H1 (cell line): ENCODE measurements around the gene PPP1R15B. TPM values are rescaled to one million over a fixed set of nuclear protein-coding genes. Genes with fewer than 3 reads are reported as not detected.

ENCODE experiments used
- ASH2L ChIP-seq: fragments of 200-600, 300-600 bp; sonication (generic); IDR thresholded peaks from one replicate; pipeline ENCODE4 v1.7.1; 2017; ENCODE audit warnings: low read length
- CBX5 ChIP-seq: fragments of 300-800, 300-1000 bp; sonication (generic); IDR thresholded peaks from 2 replicates; pipeline ENCODE4 v1.7.1; 2016; ENCODE audit warnings: antibody characterized with exemption, low read length, low read depth
- CTCF ChIP-seq, 3 experiments: IDR thresholded peaks; 1 replicate in 2 of 3; 2 replicates in 1 of 3; pipeline versions ENCODE4 v1.5.1 to v1.6.1; 2011; ENCODE audit warnings: low read length in 3 of 3, mild to moderate bottlenecking in 3 of 3, inconsistent platforms in 2 of 3, low read depth in 1 of 3, moderate library complexity in 1 of 3; ENCODE audit not compliant: insufficient read depth in 1 of 3; ENCODE audit errors: control extremely low read depth in 1 of 3
- SAP30 ChIP-seq: fragments of 300-600 bp; sonication (generic); IDR thresholded peaks from 2 replicates; pipeline ENCODE4 v1.7.1; 2012; ENCODE audit warnings: low read length, moderate library complexity, mild to moderate bottlenecking, inconsistent platforms; ENCODE audit not compliant: insufficient read depth, insufficient replicate concordance
- SRF ChIP-seq: IDR thresholded peaks from 2 replicates; pipeline ENCODE4 v1.6.1; 2011; ENCODE audit warnings: mild to moderate bottlenecking, low read depth, low read length, moderate library complexity
- TCF12 ChIP-seq: IDR thresholded peaks from 2 replicates; pipeline ENCODE4 v1.6.1; 2011; ENCODE audit warnings: low read depth, mild to moderate bottlenecking, low read length
- polyA plus RNA-seq, 7 experiments: library from polyadenylated mRNA; depleted of rRNA in 3 of 7; stranded (reverse) in 5 of 7; unstranded in 2 of 7; fragments of >200 nt in 5 of 7; fragments of 200-250 nt in 2 of 7; gene quantifications; 1 replicate in 5 of 7; 2 replicates in 1 of 7; 4 replicates in 1 of 7; pipeline versions ENCODE4 v1.2.1 to v1.2.3, GENCODE V29; 2011 to 2013; ENCODE audit warnings: missing spikeins in 2 of 7, mixed read lengths in 2 of 7
- total RNA-seq: library from RNA; stranded (reverse); fragmentation: NEBNext Ultra II Directional; extraction: Animal tissue kit (Norgen Biotek cat#: 25700); gene quantifications from 2 replicates; pipeline ENCODE4 v1.2.1, GENCODE V29; 2021

Gene PPP1R15B
- total and polyA plus RNA-seq, 2 of the 8 experiments (the other 6 are each of a cell fraction or from before 2014, with no cell fraction given), result 14.4 to 72.2 TPM

- TF ChIP-seq CBX5, result no peak
- peak; percentile 94 for TF ChIP-seq SAP30
- no peak for TF ChIP-seq CTCF (IDR thresholded peaks at IDR 0.05; ENCODE audit: control extremely low read depth in 1 of 3, insufficient read depth in 1 of 3, low read depth in 1 of 3, low read length in 3 of 3)
- TF ChIP-seq TCF12, result no peak
- TF ChIP-seq SRF, result no peak
- TF ChIP-seq ASH2L, result peak; percentile 50
- TF ChIP-seq, all 59 proteins: peak for 4
These were observed 748 bp downstream of the PPP1R15B start (continued) for GRCh38 chr1:204410688-204411450.
